ENCODE measurements around the gene CCIN. TPM values are rescaled to one million over a fixed set of nuclear protein-coding genes. Genes with fewer than 3 reads are reported as not detected.
"Not testable (repeated sequence)": the region's sequence is repeated elsewhere in the genome, so short reads cannot be mapped to it uniquely, and the experiment has no call there.

The CCIN gene
- total and polyA plus RNA-seq, 2 experiments from 2014 or later: 1.4 to 2.8 TPM

- Histone ChIP-seq H2AFZ (no peak overlapping the region), H3K9me3 (ENCODE audit: low read depth) (no peaks in the 10 kb centered on the region), H3K4me3 (no peak overlapping the region), H3F3A (ENCODE audit: insufficient read depth) (peaks cover 30% of the 10 kb centered on the region), H3K36me3 (ENCODE audit: low read depth) (peaks cover 20% of the 10 kb centered on the region), H3K4me1 (ENCODE audit: insufficient read depth) (no peaks in the 10 kb centered on the region), H3K27me3 (replicated peaks; ENCODE audit: insufficient read depth) (no peaks in the 10 kb centered on the region), H3K27ac (no peak overlapping the region), H3K79me2 (ENCODE audit: insufficient read depth) (no peaks in the 10 kb centered on the region), H3K9ac (no peak overlapping the region), H3K9me2 (ENCODE audit: insufficient read depth) (no peaks in the 10 kb centered on the region), H4K20me1 (ENCODE audit: insufficient read depth) (no peaks in the 10 kb centered on the region), H3K4me2 (ENCODE audit: unreplicated experiment) (no peak overlapping the region)
- DNase-seq: no peak
- TF ChIP-seq EZH2 (IDR thresholded peaks at IDR 0.05; ENCODE audit: insufficient read depth, poor library complexity, severe bottlenecking): no peak
- TF ChIP-seq EZH2phosphoT487 (IDR thresholded peaks at IDR 0.05; ENCODE audit: insufficient read depth, low read depth): no peak
- WGBS, 2 experiments (ENCODE audit: low coverage in 1 of 2, low lambda C conversion rate in 2 of 2, missing lambda C conversion rate in 2 of 2): 18% methylated on average over 8 of the region's 8 CpGs
- in situ Hi-C loops (cut with MboI): no loop called here
Measured at GRCh38 chr9:36128349-36128748, 40.8 kb upstream of the CCIN start.

GRCh38 chr9:36129139-36129538 is 40.0 kb upstream of the CCIN start:
- no peak for DNase-seq
- peaks cover 12% of the 10 kb centered on the region for H3K36me3 ChIP-seq (ENCODE audit: low read depth)
- no peaks in the 10 kb centered on the region for H3K9me3 ChIP-seq (ENCODE audit: low read depth)
- no peak overlapping the region for H3K27ac ChIP-seq
- no peaks in the 10 kb centered on the region for H3K79me2 ChIP-seq (ENCODE audit: insufficient read depth)
- TF ChIP-seq EZH2 (IDR thresholded peaks at IDR 0.05; ENCODE audit: insufficient read depth, poor library complexity, severe bottlenecking) (no peak), EZH2phosphoT487 (IDR thresholded peaks at IDR 0.05; ENCODE audit: insufficient read depth, low read depth) (no peak)
- WGBS, 2 experiments (ENCODE audit: low coverage in 1 of 2, low lambda C conversion rate in 2 of 2, missing lambda C conversion rate in 2 of 2): 88 to 90% methylated on average over 12 of the region's 12 CpGs
- H3K4me3 ChIP-seq: no peak overlapping the region
- H3K4me2 ChIP-seq (ENCODE audit: unreplicated experiment): no peak overlapping the region
- H4K20me1 ChIP-seq (ENCODE audit: insufficient read depth): no peaks in the 10 kb centered on the region
- H3K27me3 ChIP-seq (replicated peaks; ENCODE audit: insufficient read depth): no peaks in the 10 kb centered on the region
- no peak overlapping the region for H2AFZ ChIP-seq
- H3K9me2 ChIP-seq (ENCODE audit: insufficient read depth): no peaks in the 10 kb centered on the region
- H3F3A ChIP-seq (ENCODE audit: insufficient read depth): peaks cover 24% of the 10 kb centered on the region
- in situ Hi-C loops (cut with MboI): no loop called here
- no peak overlapping the region for H3K9ac ChIP-seq
- no peaks in the 10 kb centered on the region for H3K4me1 ChIP-seq (ENCODE audit: insufficient read depth)

- H3K27me3 ChIP-seq (replicated peaks; ENCODE audit: insufficient read depth); H3K9ac ChIP-seq; H3K9me2 ChIP-seq (ENCODE audit: insufficient read depth); H3K4me3 ChIP-seq; H3K4me2 ChIP-seq (ENCODE audit: unreplicated experiment); H4K20me1 ChIP-seq (ENCODE audit: insufficient read depth); in situ Hi-C loops (cut with MboI); H3K9me3 ChIP-seq (ENCODE audit: low read depth); DNase-seq; H3K4me1 ChIP-seq (ENCODE audit: insufficient read depth); H2AFZ ChIP-seq; H3K36me3 ChIP-seq (ENCODE audit: low read depth); H3K79me2 ChIP-seq (ENCODE audit: insufficient read depth): not testable (repeated sequence)
- WGBS, 2 experiments (ENCODE audit: low coverage in 1 of 2, low lambda C conversion rate in 2 of 2, missing lambda C conversion rate in 2 of 2): 96 to 97% methylated on average over 7 of the region's 7 CpGs
- H3K27ac ChIP-seq: peak overlapping the region; percentile 28
- peaks cover 14% of the 10 kb centered on the region for H3F3A ChIP-seq (ENCODE audit: insufficient read depth)
Measured at GRCh38 chr9:36131666-36132065, 37.5 kb upstream of the CCIN start.

- H3K9me3 ChIP-seq (ENCODE audit: low read depth): no peaks in the 10 kb centered on the region
- no peaks in the 10 kb centered on the region for H3K27me3 ChIP-seq (replicated peaks; ENCODE audit: insufficient read depth)
- peaks cover 14% of the 10 kb centered on the region for H3F3A ChIP-seq (ENCODE audit: insufficient read depth)
- no peaks in the 10 kb centered on the region for H3K36me3 ChIP-seq (ENCODE audit: low read depth)
- peak; percentile 76 for DNase-seq
- WGBS, 2 experiments (ENCODE audit: low coverage in 1 of 2, low lambda C conversion rate in 2 of 2, missing lambda C conversion rate in 2 of 2): 39 to 44% methylated on average over 3 of the region's 3 CpGs
- no peak overlapping the region for H3K9ac ChIP-seq
- H3K9me2 ChIP-seq (ENCODE audit: insufficient read depth): no peaks in the 10 kb centered on the region
- H3K4me3 ChIP-seq: no peak overlapping the region
- H3K4me1 ChIP-seq (ENCODE audit: insufficient read depth): 0 out of 2 replicates have a peak, but pooled peaks cover 1% of the 10 kb centered on the region
- no peaks in the 10 kb centered on the region for H4K20me1 ChIP-seq (ENCODE audit: insufficient read depth)
- in situ Hi-C loops (cut with MboI): no loop called here
- H3K4me2 ChIP-seq (ENCODE audit: unreplicated experiment): no peak overlapping the region
- H3K79me2 ChIP-seq (ENCODE audit: insufficient read depth): 0 out of 2 replicates have a peak, but pooled peaks cover 2% of the 10 kb centered on the region
- peak overlapping the region; percentile 28 for H3K27ac ChIP-seq
- TF ChIP-seq EZH2 (IDR thresholded peaks at IDR 0.05; ENCODE audit: insufficient read depth, poor library complexity, severe bottlenecking): no peak
- no peak for TF ChIP-seq EZH2phosphoT487 (IDR thresholded peaks at IDR 0.05; ENCODE audit: insufficient read depth, low read depth)
- H2AFZ ChIP-seq: peak overlapping the region; percentile 8; the same call in 1 of the 2 replicates
Measured at GRCh38 chr9:36132086-36132485, 37.1 kb upstream of the CCIN start.

All from GM23248 (cell line).